ENCODE results near the gene POLRMT.
"Not testable (repeated sequence)": the region's sequence is repeated elsewhere in the genome, so short reads cannot be mapped to it uniquely, and the experiment has no call there.

POLRMT gene

GRCh38 chr19:670609-671075 lies 37.3 kb upstream of the POLRMT start:
- no peak overlapping the region for H3K4me3 ChIP-seq (ENCODE audit: control insufficient read depth, low read depth, low read length)

GRCh38 chr19:668675-669434 lies 35.5 kb upstream of the POLRMT start:
- not testable (repeated sequence) for H3K4me3 ChIP-seq (ENCODE audit: control insufficient read depth, low read depth, low read length); DNase-seq (ENCODE audit: low read depth)

More at GRCh38 chr19:670609-671075, 37.3 kb upstream of the POLRMT start:
- DNase-seq (ENCODE audit: low read depth) = no peak
- TF ChIP-seq CTCF (IDR thresholded peaks at IDR 0.05; ENCODE audit: control insufficient read depth, insufficient read depth, low read depth, low read length, missing control alignments) = no peak

- DNase-seq (ENCODE audit: low read depth); H3K4me3 ChIP-seq (ENCODE audit: control insufficient read depth, low read depth, low read length): not testable (repeated sequence)
Observed at GRCh38 chr19:666985-667573, 33.7 kb upstream of the POLRMT start.

- DNase-seq (ENCODE audit: low read depth) = no peak
- H3K4me3 ChIP-seq (ENCODE audit: control insufficient read depth, low read depth, low read length) = peak overlapping the region; percentile 34
- peak; percentile 94 for TF ChIP-seq CTCF (IDR thresholded peaks at IDR 0.05; ENCODE audit: control insufficient read depth, insufficient read depth, low read depth, low read length, missing control alignments)
Observed at GRCh38 chr19:664913-665443, 31.6 kb upstream of the POLRMT start.

- no peak for DNase-seq (ENCODE audit: low read depth)
- no peak for TF ChIP-seq CTCF (IDR thresholded peaks at IDR 0.05; ENCODE audit: control insufficient read depth, insufficient read depth, low read depth, low read length, missing control alignments)
- H3K4me3 ChIP-seq (ENCODE audit: control insufficient read depth, low read depth, low read length) = peak overlapping the region; percentile 57
Observed at GRCh38 chr19:663682-664117, 30.4 kb upstream of the POLRMT start.

- no peak for TF ChIP-seq CTCF (IDR thresholded peaks at IDR 0.05; ENCODE audit: control insufficient read depth, insufficient read depth, low read depth, low read length, missing control alignments)
- H3K4me3 ChIP-seq (ENCODE audit: control insufficient read depth, low read depth, low read length) = peak within 1 kb of the TSS; percentile 73
- peak; percentile 51 for DNase-seq (ENCODE audit: low read depth)
Observed at GRCh38 chr19:662962-663681, 29.8 kb upstream of the POLRMT start, which contains the start of gene RNF126. RNF126 (minus strand) TSS chr19:663214; CDS start chr19:663121, 93 bp downstream.

- H3K4me3 ChIP-seq (ENCODE audit: control insufficient read depth, low read depth, low read length) = peak overlapping the region; percentile 73
- no peak for TF ChIP-seq CTCF (IDR thresholded peaks at IDR 0.05; ENCODE audit: control insufficient read depth, insufficient read depth, low read depth, low read length, missing control alignments)
- no peak for DNase-seq (ENCODE audit: low read depth)
Observed at GRCh38 chr19:662207-662961, 29.0 kb upstream of the POLRMT start.

All from AG09309 (cell line).